Measurements from ENCODE around the gene CENPH.

DNA sequence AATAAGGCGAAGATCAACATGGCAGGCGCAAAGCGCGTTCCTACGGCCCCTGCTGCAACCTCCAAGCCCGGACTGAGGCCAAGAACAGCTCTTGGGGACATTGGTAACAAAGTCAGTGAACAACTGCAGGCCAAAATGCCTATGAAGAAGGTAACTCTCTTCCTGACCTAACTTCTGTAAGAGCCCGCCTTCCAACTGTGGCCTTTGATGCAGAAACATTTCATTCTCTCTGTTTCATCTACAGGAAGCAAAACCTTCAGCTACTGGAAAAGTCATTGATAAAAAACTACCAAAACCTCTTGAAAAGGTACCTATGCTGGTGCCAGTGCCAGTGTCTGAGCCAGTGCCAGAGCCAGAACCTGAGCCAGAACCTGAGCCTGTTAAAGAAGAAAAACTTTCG lies 21.5 kb upstream of the CENPH start:
- TF ChIP-seq POLR2AphosphoS2 (conservative IDR thresholded peaks at IDR 0.05; ENCODE audit: low read length), result no peak
- no peak for TF ChIP-seq CEBPB (IDR thresholded peaks at IDR 0.05)
- TF ChIP-seq, protein P1, sequence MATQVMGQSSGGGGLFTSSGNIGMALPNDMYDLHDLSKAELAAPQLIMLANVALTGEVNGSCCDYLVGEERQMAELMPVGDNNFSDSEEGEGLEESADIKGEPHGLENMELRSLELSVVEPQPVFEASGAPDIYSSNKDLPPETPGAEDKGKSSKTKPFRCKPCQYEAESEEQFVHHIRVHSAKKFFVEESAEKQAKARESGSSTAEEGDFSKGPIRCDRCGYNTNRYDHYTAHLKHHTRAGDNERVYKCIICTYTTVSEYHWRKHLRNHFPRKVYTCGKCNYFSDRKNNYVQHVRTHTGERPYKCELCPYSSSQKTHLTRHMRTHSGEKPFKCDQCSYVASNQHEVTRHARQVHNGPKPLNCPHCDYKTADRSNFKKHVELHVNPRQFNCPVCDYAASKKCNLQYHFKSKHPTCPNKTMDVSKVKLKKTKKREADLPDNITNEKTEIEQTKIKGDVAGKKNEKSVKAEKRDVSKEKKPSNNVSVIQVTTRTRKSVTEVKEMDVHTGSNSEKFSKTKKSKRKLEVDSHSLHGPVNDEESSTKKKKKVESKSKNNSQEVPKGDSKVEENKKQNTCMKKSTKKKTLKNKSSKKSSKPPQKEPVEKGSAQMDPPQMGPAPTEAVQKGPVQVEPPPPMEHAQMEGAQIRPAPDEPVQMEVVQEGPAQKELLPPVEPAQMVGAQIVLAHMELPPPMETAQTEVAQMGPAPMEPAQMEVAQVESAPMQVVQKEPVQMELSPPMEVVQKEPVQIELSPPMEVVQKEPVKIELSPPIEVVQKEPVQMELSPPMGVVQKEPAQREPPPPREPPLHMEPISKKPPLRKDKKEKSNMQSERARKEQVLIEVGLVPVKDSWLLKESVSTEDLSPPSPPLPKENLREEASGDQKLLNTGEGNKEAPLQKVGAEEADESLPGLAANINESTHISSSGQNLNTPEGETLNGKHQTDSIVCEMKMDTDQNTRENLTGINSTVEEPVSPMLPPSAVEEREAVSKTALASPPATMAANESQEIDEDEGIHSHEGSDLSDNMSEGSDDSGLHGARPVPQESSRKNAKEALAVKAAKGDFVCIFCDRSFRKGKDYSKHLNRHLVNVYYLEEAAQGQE (IDR thresholded peaks at IDR 0.05), result no peak
- no peak for TF ChIP-seq HDAC2 (IDR thresholded peaks at IDR 0.05)
- no peak for TF ChIP-seq KDM5A (IDR thresholded peaks at IDR 0.05)
- TF ChIP-seq, protein P2, sequence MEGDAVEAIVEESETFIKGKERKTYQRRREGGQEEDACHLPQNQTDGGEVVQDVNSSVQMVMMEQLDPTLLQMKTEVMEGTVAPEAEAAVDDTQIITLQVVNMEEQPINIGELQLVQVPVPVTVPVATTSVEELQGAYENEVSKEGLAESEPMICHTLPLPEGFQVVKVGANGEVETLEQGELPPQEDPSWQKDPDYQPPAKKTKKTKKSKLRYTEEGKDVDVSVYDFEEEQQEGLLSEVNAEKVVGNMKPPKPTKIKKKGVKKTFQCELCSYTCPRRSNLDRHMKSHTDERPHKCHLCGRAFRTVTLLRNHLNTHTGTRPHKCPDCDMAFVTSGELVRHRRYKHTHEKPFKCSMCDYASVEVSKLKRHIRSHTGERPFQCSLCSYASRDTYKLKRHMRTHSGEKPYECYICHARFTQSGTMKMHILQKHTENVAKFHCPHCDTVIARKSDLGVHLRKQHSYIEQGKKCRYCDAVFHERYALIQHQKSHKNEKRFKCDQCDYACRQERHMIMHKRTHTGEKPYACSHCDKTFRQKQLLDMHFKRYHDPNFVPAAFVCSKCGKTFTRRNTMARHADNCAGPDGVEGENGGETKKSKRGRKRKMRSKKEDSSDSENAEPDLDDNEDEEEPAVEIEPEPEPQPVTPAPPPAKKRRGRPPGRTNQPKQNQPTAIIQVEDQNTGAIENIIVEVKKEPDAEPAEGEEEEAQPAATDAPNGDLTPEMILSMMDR (IDR thresholded peaks at IDR 0.05), result no peak
- TF ChIP-seq RAD21 (conservative IDR thresholded peaks at IDR 0.05 in 1 of 2, IDR thresholded peaks at IDR 0.05 in 1 of 2), result no peak
- no peak for TF ChIP-seq EP300 (IDR thresholded peaks at IDR 0.05)
- TF ChIP-seq RCOR1 (IDR thresholded peaks at IDR 0.05; ENCODE audit: low read depth, low read length), result no peak
- TF ChIP-seq NFE2L2 (conservative IDR thresholded peaks at IDR 0.05; ENCODE audit: low read length), result no peak
- no peak for TF ChIP-seq JUNB (IDR thresholded peaks at IDR 0.05)
- no peak for TF ChIP-seq JUN (IDR thresholded peaks at IDR 0.05)
- no peak for TF ChIP-seq ZNF302 (CRISPR knock-in tag; IDR thresholded peaks at IDR 0.05)
